Rectal smooth muscle tissue (tissue), 1 donor: ENCODE data around the gene SGK1.
"Not testable (repeated sequence)": the region's sequence is repeated elsewhere in the genome, so short reads cannot be mapped to it uniquely, and the experiment has no call there.

Source experiments
- H3K27ac ChIP-seq: one replicate; pipeline ENCODE4 v1.7.0; 2013; ENCODE audit warnings: low read depth, low read length, inconsistent platforms
- H3K27me3 ChIP-seq: one replicate; pipeline ENCODE4 v1.7.0; 2013; ENCODE audit warnings: low read length; ENCODE audit not compliant: control insufficient read depth, insufficient read depth
- H3K36me3 ChIP-seq: one replicate; pipeline ENCODE4 v1.7.0; 2013; ENCODE audit warnings: low read length; ENCODE audit not compliant: control insufficient read depth, insufficient read depth
- H3K4me1 ChIP-seq: one replicate; pipeline ENCODE4 v1.7.0; 2013; ENCODE audit warnings: low read length; ENCODE audit not compliant: control insufficient read depth, insufficient read depth
- H3K4me3 ChIP-seq: one replicate; pipeline ENCODE4 v1.7.0; 2013; ENCODE audit warnings: low read length
- H3K9ac ChIP-seq: one replicate; pipeline ENCODE4 v1.7.0; 2013; ENCODE audit warnings: low read length

Gene SGK1

GRCh38 chr6:134255280-134255679 is 62.6 kb downstream of the SGK1 start:
- H3K4me1 ChIP-seq: not testable (repeated sequence)

GRCh38 chr6:134254118-134254517 is 63.8 kb downstream of the SGK1 start:
- no peaks in the 10 kb centered on the region for H3K4me1 ChIP-seq
- no peak overlapping the region for H3K4me3 ChIP-seq
- no peaks in the 10 kb centered on the region for H3K36me3 ChIP-seq
- no peaks in the 10 kb centered on the region for H3K27me3 ChIP-seq
- no peak overlapping the region for H3K27ac ChIP-seq
- no peak overlapping the region for H3K9ac ChIP-seq

More at GRCh38 chr6:134255280-134255679, 62.6 kb downstream of the SGK1 start:
- H3K4me3 ChIP-seq, H3K27ac ChIP-seq, H3K36me3 ChIP-seq, H3K9ac ChIP-seq, H3K27me3 ChIP-seq: not testable (repeated sequence)

- H3K4me3 ChIP-seq: no peak overlapping the region
- no peak overlapping the region for H3K27ac ChIP-seq
- no peak overlapping the region for H3K9ac ChIP-seq
- no peaks in the 10 kb centered on the region for H3K27me3 ChIP-seq
- no peaks in the 10 kb centered on the region for H3K36me3 ChIP-seq
- no peaks in the 10 kb centered on the region for H3K4me1 ChIP-seq
These were observed 64.2 kb downstream of the SGK1 start for GRCh38 chr6:134253681-134254080.

GRCh38 chr6:134251320-134251719 is 66.6 kb downstream of the SGK1 start:
- no peaks in the 10 kb centered on the region for H3K36me3 ChIP-seq
- H3K27ac ChIP-seq: no peak overlapping the region
- H3K4me1 ChIP-seq: no peaks in the 10 kb centered on the region
- no peaks in the 10 kb centered on the region for H3K27me3 ChIP-seq
- H3K9ac ChIP-seq: no peak overlapping the region
- H3K4me3 ChIP-seq: no peak overlapping the region

GRCh38 chr6:134250776-134251175 is 67.1 kb downstream of the SGK1 start:
- Histone ChIP-seq H3K27ac (no peak overlapping the region), H3K4me1 (no peaks in the 10 kb centered on the region), H3K36me3 (no peaks in the 10 kb centered on the region), H3K9ac (no peak overlapping the region), H3K27me3 (no peaks in the 10 kb centered on the region), H3K4me3 (no peak overlapping the region)

- H3K36me3 ChIP-seq: no peaks in the 10 kb centered on the region
- H3K4me1 ChIP-seq: no peaks in the 10 kb centered on the region
- no peak overlapping the region for H3K4me3 ChIP-seq
- no peak overlapping the region for H3K27ac ChIP-seq
- no peaks in the 10 kb centered on the region for H3K27me3 ChIP-seq
- no peak overlapping the region for H3K9ac ChIP-seq
These were observed 67.9 kb downstream of the SGK1 start for GRCh38 chr6:134249759-134250602.

- H3K27ac ChIP-seq: no peak overlapping the region
- no peak overlapping the region for H3K4me3 ChIP-seq
- no peak overlapping the region for H3K9ac ChIP-seq
These were observed 68.6 kb downstream of the SGK1 start for GRCh38 chr6:134249239-134249758.

GRCh38 chr6:134247844-134248580 is 69.9 kb downstream of the SGK1 start:
- Histone ChIP-seq H3K4me3 (no peak overlapping the region), H3K27me3 (no peaks in the 10 kb centered on the region), H3K27ac (no peak overlapping the region)

More at GRCh38 chr6:134249239-134249758, 68.6 kb downstream of the SGK1 start:
- Histone ChIP-seq H3K4me1 (no peaks in the 10 kb centered on the region), H3K36me3 (no peaks in the 10 kb centered on the region), H3K27me3 (no peaks in the 10 kb centered on the region)

GRCh38 chr6:134247231-134247833 is 70.6 kb downstream of the SGK1 start:
- H3K36me3 ChIP-seq: no peaks in the 10 kb centered on the region
- no peak overlapping the region for H3K4me3 ChIP-seq
- H3K27ac ChIP-seq: no peak overlapping the region

More at GRCh38 chr6:134247844-134248580, 69.9 kb downstream of the SGK1 start:
- H3K36me3 ChIP-seq: no peaks in the 10 kb centered on the region
- H3K9ac ChIP-seq: no peak overlapping the region
- no peaks in the 10 kb centered on the region for H3K4me1 ChIP-seq

GRCh38 chr6:134245706-134246105 is 72.2 kb downstream of the SGK1 start:
- H3K9ac ChIP-seq: no peak overlapping the region
- no peaks in the 10 kb centered on the region for H3K27me3 ChIP-seq
- H3K4me1 ChIP-seq: no peaks in the 10 kb centered on the region
- no peak overlapping the region for H3K4me3 ChIP-seq
- H3K27ac ChIP-seq: no peak overlapping the region
- no peaks in the 10 kb centered on the region for H3K36me3 ChIP-seq

More at GRCh38 chr6:134247231-134247833, 70.6 kb downstream of the SGK1 start:
- Histone ChIP-seq H3K4me1 (no peaks in the 10 kb centered on the region), H3K27me3 (no peaks in the 10 kb centered on the region), H3K9ac (no peak overlapping the region)

- H3K27ac ChIP-seq: no peak overlapping the region
- no peak overlapping the region for H3K4me3 ChIP-seq
- H3K9ac ChIP-seq: no peak overlapping the region
These were observed 72.9 kb downstream of the SGK1 start for GRCh38 chr6:134245041-134245440.

More at GRCh38 chr6:134245041-134245440, 72.9 kb downstream of the SGK1 start:
- H3K27me3 ChIP-seq: no peaks in the 10 kb centered on the region
- no peaks in the 10 kb centered on the region for H3K4me1 ChIP-seq
- no peaks in the 10 kb centered on the region for H3K36me3 ChIP-seq
